Measurements from ENCODE around the gene ITGA2. TPM values are rescaled to one million over a fixed set of nuclear protein-coding genes. Genes with fewer than 3 reads are reported as not detected.

The ITGA2 gene
- total RNA-seq = 4.1 to 4.7 TPM (median 4.1 TPM) in 3 replicates

- Mint-ChIP-seq H3K9me3 (peaks cover 9% of the 10 kb centered on the region), H3K36me3 (no peaks in the 10 kb centered on the region), H3K27me3 (ENCODE audit: low read depth) (peaks cover 30% of the 10 kb centered on the region), H3K27ac (no peak within 1 kb of the TSS), H3K4me1 (peaks cover 20% of the 10 kb centered on the region), H3K4me3 (peak within 1 kb of the TSS; percentile 73)
- no peak for TF ChIP-seq CTCF (IDR thresholded peaks at IDR 0.05; ENCODE audit: unreplicated experiment)
- DNase-seq (ENCODE audit: low spot score in 2 of 2, unreplicated experiment in 2 of 2) = peak; percentile 34 to 64
Observed at GRCh38 chr5:52989025-52989780, at the start of gene ITGA2. TSS of gene ITGA2 (plus strand) at chr5:52989352. CDS start at chr5:52989469, 117 bp downstream.

GRCh38 chr5:52943285-52943684 is 45.9 kb upstream of the ITGA2 start:
- peaks cover 1% of the 10 kb centered on the region for H3K27me3 Mint-ChIP-seq (ENCODE audit: low read depth)
- H3K4me1 Mint-ChIP-seq = no peaks in the 10 kb centered on the region
- peaks cover 2% of the 10 kb centered on the region for H3K9me3 Mint-ChIP-seq
- TF ChIP-seq CTCF (IDR thresholded peaks at IDR 0.05; ENCODE audit: unreplicated experiment) = no peak
- no peak overlapping the region for H3K27ac Mint-ChIP-seq
- no peak for DNase-seq (ENCODE audit: low spot score in 2 of 2, unreplicated experiment in 2 of 2)
- no peak overlapping the region for H3K4me3 Mint-ChIP-seq
- no peaks in the 10 kb centered on the region for H3K36me3 Mint-ChIP-seq

GRCh38 chr5:52943808-52944207 is 45.3 kb upstream of the ITGA2 start:
- Mint-ChIP-seq H3K36me3 (no peaks in the 10 kb centered on the region), H3K4me1 (peaks cover 2% of the 10 kb centered on the region), H3K27ac (no peak overlapping the region), H3K27me3 (ENCODE audit: low read depth) (peaks cover 1% of the 10 kb centered on the region), H3K9me3 (peaks cover 2% of the 10 kb centered on the region), H3K4me3 (no peak overlapping the region)
- DNase-seq (ENCODE audit: low spot score in 2 of 2, unreplicated experiment in 2 of 2) = no peak
- TF ChIP-seq CTCF (IDR thresholded peaks at IDR 0.05; ENCODE audit: unreplicated experiment) = no peak

- Mint-ChIP-seq H3K27me3 (ENCODE audit: low read depth) (peaks cover 1% of the 10 kb centered on the region), H3K4me3 (no peak overlapping the region), H3K9me3 (peaks cover 2% of the 10 kb centered on the region), H3K4me1 (peaks cover 2% of the 10 kb centered on the region), H3K27ac (no peak overlapping the region), H3K36me3 (no peaks in the 10 kb centered on the region)
- TF ChIP-seq CTCF (IDR thresholded peaks at IDR 0.05; ENCODE audit: unreplicated experiment) = no peak
- no peak for DNase-seq (ENCODE audit: low spot score in 2 of 2, unreplicated experiment in 2 of 2)
Observed at GRCh38 chr5:52945040-52945439, 44.1 kb upstream of the ITGA2 start.

GRCh38 chr5:52947208-52947607 is 41.9 kb upstream of the ITGA2 start:
- H3K27ac Mint-ChIP-seq = no peak overlapping the region
- H3K36me3 Mint-ChIP-seq = no peaks in the 10 kb centered on the region
- no peak for DNase-seq (ENCODE audit: low spot score in 2 of 2, unreplicated experiment in 2 of 2)
- H3K4me1 Mint-ChIP-seq = peaks cover 2% of the 10 kb centered on the region
- no peak for TF ChIP-seq CTCF (IDR thresholded peaks at IDR 0.05; ENCODE audit: unreplicated experiment)
- H3K4me3 Mint-ChIP-seq = no peak overlapping the region
- peaks cover 2% of the 10 kb centered on the region for H3K9me3 Mint-ChIP-seq
- H3K27me3 Mint-ChIP-seq (ENCODE audit: low read depth) = peaks cover 1% of the 10 kb centered on the region
